SKM-1 (cell line): ENCODE measurements around the gene CAMLG.

Experiments
- DNase-seq: peaks from one replicate; lab custom pipeline; 2025; ENCODE audit not compliant: unreplicated experiment; lab: John Stamatoyannopoulos, UW

Gene CAMLG

DNA sequence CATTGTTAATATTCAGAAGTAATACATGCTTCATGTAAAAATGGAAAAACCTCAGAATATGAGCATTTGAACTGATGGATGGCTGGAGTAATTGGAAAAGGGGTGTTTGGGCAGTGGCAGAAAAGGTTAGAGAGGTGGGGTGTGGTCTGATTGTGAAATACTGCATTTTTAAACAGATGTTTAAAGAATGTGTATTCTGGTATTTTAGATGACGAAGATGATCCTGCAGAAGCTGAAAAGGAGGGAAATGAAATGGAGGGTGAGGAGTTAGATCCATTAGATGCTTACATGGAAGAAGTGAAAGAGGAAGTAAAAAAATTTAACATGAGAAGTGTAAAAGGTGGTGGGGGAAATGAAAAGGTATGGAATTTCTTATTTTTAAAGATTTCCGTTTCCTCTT, 39.0 kb downstream of the CAMLG start:
- DNase-seq = no peak

- DNase-seq = no peak
These were observed 46.0 kb downstream of the CAMLG start for GRCh38 chr5:134784241-134784920.

DNA sequence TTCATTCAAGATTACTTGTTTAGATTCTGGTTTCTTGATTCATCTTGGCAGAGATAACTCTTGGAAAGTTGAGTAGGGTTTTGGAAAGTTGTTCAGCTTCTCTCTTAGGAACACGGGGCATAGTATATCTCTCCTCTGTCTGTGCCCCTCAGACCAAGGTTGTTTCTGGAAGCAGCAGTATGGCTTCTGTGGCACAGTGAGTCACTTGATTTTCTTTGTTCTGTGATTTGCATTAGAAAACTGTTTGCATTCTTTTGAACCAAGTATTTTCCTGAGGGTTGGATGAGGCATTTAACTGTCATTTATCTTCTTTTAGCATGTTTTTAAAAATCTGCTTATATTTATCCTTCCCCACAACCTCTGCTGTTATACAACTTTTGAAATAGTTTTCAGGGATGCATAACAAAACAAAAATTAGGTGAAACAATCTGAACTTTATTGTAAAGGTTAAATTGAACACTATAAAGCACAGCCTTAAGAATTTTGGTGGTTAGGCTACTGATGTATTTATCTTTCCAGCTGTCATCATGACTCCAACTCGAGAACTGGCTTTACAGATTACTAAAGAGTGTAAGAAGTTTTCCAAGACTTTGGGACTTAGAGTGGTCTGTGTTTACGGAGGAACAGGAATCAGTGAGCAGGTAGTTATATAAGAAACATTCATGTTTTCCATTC, 46.7 kb downstream of the CAMLG start:
- DNase-seq = no peak

DNA sequence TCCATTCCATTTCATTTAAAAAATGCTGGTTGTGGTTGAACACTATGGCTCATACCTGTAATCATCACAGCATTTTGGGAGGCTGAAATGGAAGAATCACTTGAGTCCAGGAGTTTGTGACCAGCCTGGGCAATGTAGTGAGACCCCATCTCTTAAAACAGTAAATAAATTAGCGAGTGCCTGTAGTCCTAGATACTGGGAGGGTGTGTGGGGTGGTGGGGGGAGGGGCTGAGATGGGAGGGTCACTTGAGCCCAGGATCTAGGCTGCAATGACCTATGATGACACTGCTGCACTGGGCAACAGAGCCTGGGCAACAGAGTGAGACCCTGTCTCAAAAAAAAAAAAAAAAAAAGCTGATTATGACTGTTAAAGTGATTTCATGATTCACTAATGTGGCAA, 49.3 kb downstream of the CAMLG start:
- DNase-seq = no peak

DNA sequence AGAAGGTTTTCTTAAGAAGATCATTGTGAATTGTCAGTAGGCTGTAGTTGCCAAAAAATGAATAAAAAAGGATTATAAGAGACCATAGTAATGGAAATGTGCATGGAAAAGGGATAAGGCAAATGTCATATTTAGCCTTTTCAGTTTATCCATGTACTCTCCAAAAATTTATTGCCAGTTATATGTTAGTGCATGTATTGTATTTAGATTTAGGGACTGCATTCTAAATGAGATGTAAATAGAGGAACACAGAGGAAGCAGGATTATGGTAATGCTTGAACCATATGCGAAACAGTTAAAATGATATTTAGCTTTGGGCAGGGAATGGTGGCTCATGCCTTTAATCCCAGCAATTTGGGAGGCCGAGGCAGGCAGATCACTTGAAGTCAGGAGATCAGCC, 53.2 kb downstream of the CAMLG start:
- DNase-seq = no peak

- DNase-seq = no peak
These were observed 53.9 kb downstream of the CAMLG start for GRCh38 chr5:134792286-134792685.

GRCh38 chr5:134793111-134793510, 54.8 kb downstream of the CAMLG start:
- no peak for DNase-seq

DNA sequence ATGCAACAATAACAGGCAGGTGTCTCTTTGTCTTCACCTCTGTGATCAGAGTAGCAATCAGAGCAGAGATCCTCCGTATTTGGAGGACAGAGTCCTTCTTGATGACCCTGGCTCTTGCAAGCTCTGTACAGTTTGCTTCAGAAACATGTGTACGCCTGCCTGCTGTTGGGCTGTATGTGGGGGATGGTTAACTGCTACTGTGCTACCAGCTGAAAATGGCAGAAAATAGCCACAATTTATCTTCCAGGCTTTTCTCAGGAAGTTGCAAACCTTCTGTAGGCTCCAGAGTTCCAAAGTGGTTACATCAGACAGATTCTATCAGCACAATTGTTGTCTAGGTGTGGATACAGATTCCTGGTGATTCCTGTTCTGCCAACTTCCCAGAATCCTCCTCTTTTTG, 55.7 kb downstream of the CAMLG start:
- DNase-seq = no peak

DNA sequence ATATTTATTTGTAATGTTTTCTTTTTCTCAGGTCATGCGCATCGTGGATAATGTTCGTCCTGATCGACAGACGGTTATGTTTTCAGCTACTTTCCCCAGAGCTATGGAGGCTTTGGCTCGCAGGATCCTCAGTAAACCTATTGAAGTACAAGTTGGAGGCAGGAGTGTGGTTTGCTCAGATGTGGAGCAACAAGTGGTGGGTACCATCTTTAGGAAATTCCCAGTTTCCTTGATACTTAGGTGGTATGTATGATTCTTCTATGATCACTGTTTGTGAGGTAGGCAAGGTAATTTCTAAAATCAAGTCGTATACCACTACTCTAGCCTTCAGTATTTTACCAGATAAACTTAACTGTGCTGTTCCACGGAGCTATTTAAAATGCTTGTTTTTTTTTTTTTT, 56.5 kb downstream of the CAMLG start:
- no peak for DNase-seq

GRCh38 chr5:134798468-134798867, 60.1 kb downstream of the CAMLG start:
- no peak for DNase-seq
